ENCODE measurements around the gene SPATA17.

The SPATA17 gene

GRCh38 chr1:217861658-217862057 is 230.5 kb downstream of the SPATA17 start:
- H3K27me3 ChIP-seq (replicated peaks): no peaks in the 10 kb centered on the region
- H3K4me3 ChIP-seq (ENCODE audit: low read depth, low read length): no peak overlapping the region
- no peak for TF ChIP-seq CTCF (IDR thresholded peaks at IDR 0.05; ENCODE audit: low read depth, low read length, missing control alignments)
- no peak for DNase-seq
- no peak overlapping the region for H3K27ac ChIP-seq
- in situ Hi-C loops (cut with HindIII; ENCODE audit: low pct_ligation_motif_present, low sequenced_read_pairs): no loop called here
- no peaks in the 10 kb centered on the region for H3K36me3 ChIP-seq (replicated peaks)

GRCh38 chr1:217867446-217867995 is 236.4 kb downstream of the SPATA17 start:
- DNase-seq: no peak
- in situ Hi-C loops (cut with HindIII; ENCODE audit: low pct_ligation_motif_present, low sequenced_read_pairs): no loop called here
- Histone ChIP-seq H3K27me3 (replicated peaks) (no peaks in the 10 kb centered on the region), H3K36me3 (replicated peaks) (no peaks in the 10 kb centered on the region), H3K4me3 (ENCODE audit: low read depth, low read length) (no peak overlapping the region), H3K27ac (no peak overlapping the region)
- TF ChIP-seq CTCF (IDR thresholded peaks at IDR 0.05; ENCODE audit: low read depth, low read length, missing control alignments): no peak

- in situ Hi-C loops (cut with HindIII; ENCODE audit: low pct_ligation_motif_present, low sequenced_read_pairs): no loop called here
- no peaks in the 10 kb centered on the region for H3K27me3 ChIP-seq (replicated peaks)
- no peak for TF ChIP-seq CTCF (IDR thresholded peaks at IDR 0.05; ENCODE audit: low read depth, low read length, missing control alignments)
- no peak for DNase-seq
- H3K4me3 ChIP-seq (ENCODE audit: low read depth, low read length): no peak overlapping the region
- H3K36me3 ChIP-seq (replicated peaks): no peaks in the 10 kb centered on the region
- no peak overlapping the region for H3K27ac ChIP-seq
These were observed 240.8 kb downstream of the SPATA17 start for GRCh38 chr1:217871955-217872354.

- Histone ChIP-seq H3K4me3 (ENCODE audit: low read depth, low read length) (no peak overlapping the region), H3K27me3 (replicated peaks) (no peaks in the 10 kb centered on the region), H3K27ac (no peak overlapping the region), H3K36me3 (replicated peaks) (no peaks in the 10 kb centered on the region)
- TF ChIP-seq CTCF (IDR thresholded peaks at IDR 0.05; ENCODE audit: low read depth, low read length, missing control alignments): no peak
- DNase-seq: no peak
- in situ Hi-C loops (cut with HindIII; ENCODE audit: low pct_ligation_motif_present, low sequenced_read_pairs): no loop called here
These were observed 244.1 kb downstream of the SPATA17 start for GRCh38 chr1:217875229-217875628.

GRCh38 chr1:217876401-217876800 is 245.3 kb downstream of the SPATA17 start:
- in situ Hi-C loops (cut with HindIII; ENCODE audit: low pct_ligation_motif_present, low sequenced_read_pairs): no loop called here
- Histone ChIP-seq H3K27ac (no peak overlapping the region), H3K4me3 (ENCODE audit: low read depth, low read length) (no peak overlapping the region), H3K36me3 (replicated peaks) (no peaks in the 10 kb centered on the region), H3K27me3 (replicated peaks) (no peaks in the 10 kb centered on the region)
- no peak for TF ChIP-seq CTCF (IDR thresholded peaks at IDR 0.05; ENCODE audit: low read depth, low read length, missing control alignments)
- DNase-seq: no peak

- Histone ChIP-seq H3K27me3 (replicated peaks) (no peaks in the 10 kb centered on the region), H3K4me3 (ENCODE audit: low read depth, low read length) (no peak overlapping the region), H3K27ac (no peak overlapping the region), H3K36me3 (replicated peaks) (no peaks in the 10 kb centered on the region)
- DNase-seq: no peak
- no peak for TF ChIP-seq CTCF (IDR thresholded peaks at IDR 0.05; ENCODE audit: low read depth, low read length, missing control alignments)
- in situ Hi-C loops (cut with HindIII; ENCODE audit: low pct_ligation_motif_present, low sequenced_read_pairs): no loop called here
These were observed 245.8 kb downstream of the SPATA17 start for GRCh38 chr1:217876896-217877295.

All from brain microvascular endothelial cell (primary cell).